PFSK-1 (cell line): Measurements from ENCODE around the gene VCX2.

Source experiments
- FOXP2 ChIP-seq: optimal IDR thresholded peaks from 2 replicates; pipeline ENCODE3; 2011; ENCODE audit warnings: borderline replicate concordance, control low read depth, inconsistent platforms; ENCODE audit not compliant: insufficient read depth; ENCODE audit errors: extremely low read length, extremely low read depth
- POLR2AphosphoS5 ChIP-seq: IDR thresholded peaks from 2 replicates; pipeline ENCODE4 v1.6.1; 2012; ENCODE audit warnings: low read depth, mild to moderate bottlenecking, control low read depth, low read length, moderate library complexity
- REST ChIP-seq, 2 experiments: IDR thresholded peaks; 2 replicates each; pipeline versions ENCODE4 v1.6.1 to v1.8.0; 2011 to 2012; ENCODE audit warnings: low read depth in 2 of 2, low read length in 2 of 2, control low read depth in 1 of 2, inconsistent platforms in 1 of 2, mild to moderate bottlenecking in 1 of 2, moderate library complexity in 1 of 2; ENCODE audit not compliant: insufficient read depth in 1 of 2
- SIN3A ChIP-seq: IDR thresholded peaks from 2 replicates; pipeline ENCODE4 v1.6.1; 2012; ENCODE audit warnings: mild to moderate bottlenecking, low read length, moderate library complexity, borderline replicate concordance; ENCODE audit not compliant: insufficient read depth
- TAF1 ChIP-seq: IDR thresholded peaks from 2 replicates; pipeline ENCODE4 v1.6.1; 2012; ENCODE audit warnings: low read length, control low read depth, borderline replicate concordance; ENCODE audit not compliant: insufficient read depth

VCX2 gene

GRCh38 chrX:8140986-8141744 is 29.9 kb downstream of the VCX2 start:
- TF ChIP-seq POLR2AphosphoS5 (no peak), FOXP2 (no peak), REST (IDR thresholded peaks at IDR 0.05; ENCODE audit: insufficient read depth in 1 of 2, low read depth in 2 of 2, low read length in 2 of 2) (no peak), SIN3A (no peak), TAF1 (no peak)

- TF ChIP-seq FOXP2 = no peak
- TF ChIP-seq SIN3A = no peak
- TF ChIP-seq TAF1 = no peak
- TF ChIP-seq POLR2AphosphoS5 = no peak
- no peak for TF ChIP-seq REST (IDR thresholded peaks at IDR 0.05; ENCODE audit: insufficient read depth in 1 of 2, low read depth in 2 of 2, low read length in 2 of 2)
Observed at GRCh38 chrX:8139716-8140115, 31.4 kb downstream of the VCX2 start.

GRCh38 chrX:8138252-8138651 is 32.8 kb downstream of the VCX2 start:
- TF ChIP-seq POLR2AphosphoS5 (no peak), FOXP2 (no peak), TAF1 (no peak), SIN3A (no peak), REST (IDR thresholded peaks at IDR 0.05; ENCODE audit: insufficient read depth in 1 of 2, low read depth in 2 of 2, low read length in 2 of 2) (no peak)

- TF ChIP-seq POLR2AphosphoS5 = no peak
- TF ChIP-seq FOXP2 = no peak
- TF ChIP-seq TAF1 = no peak
- TF ChIP-seq SIN3A = no peak
- no peak for TF ChIP-seq REST (IDR thresholded peaks at IDR 0.05; ENCODE audit: insufficient read depth in 1 of 2, low read depth in 2 of 2, low read length in 2 of 2)
Observed at GRCh38 chrX:8126648-8127047, 44.4 kb downstream of the VCX2 start.

- TF ChIP-seq FOXP2 = no peak
- no peak for TF ChIP-seq REST (IDR thresholded peaks at IDR 0.05; ENCODE audit: insufficient read depth in 1 of 2, low read depth in 2 of 2, low read length in 2 of 2)
- no peak for TF ChIP-seq POLR2AphosphoS5
- no peak for TF ChIP-seq TAF1
- TF ChIP-seq SIN3A = no peak
Observed at GRCh38 chrX:8126092-8126491, 45.0 kb downstream of the VCX2 start.
